HG03159 (cell line): Measurements from ENCODE around the gene NT5DC4.

Experiments
- ATAC-seq: cut with Tn5 transposase; IDR thresholded peaks from one replicate; pipeline ENCODE4 v1.9.1; 2021; ENCODE audit warnings: mild to moderate bottlenecking, moderate library complexity; ENCODE audit not compliant: unreplicated experiment

The NT5DC4 gene

GRCh38 chr2:112782234-112782799, 61.5 kb downstream of the NT5DC4 start:
- peak; percentile 72 for ATAC-seq

GRCh38 chr2:112783187-112783714, 62.4 kb downstream of the NT5DC4 start:
- ATAC-seq: no peak

- no peak for ATAC-seq
These were observed 63.7 kb downstream of the NT5DC4 start, which contains the start of gene IL1A for GRCh38 chr2:112784199-112785189. Gene IL1A, minus strand, starts transcription at chr2:112784493. Its CDS starts 723 bp downstream, at chr2:112783770.

GRCh38 chr2:112787294-112787693, 66.5 kb downstream of the NT5DC4 start:
- no peak for ATAC-seq

- ATAC-seq: no peak
These were observed 67.0 kb downstream of the NT5DC4 start for GRCh38 chr2:112787729-112788393.

- ATAC-seq: no peak
These were observed 67.8 kb downstream of the NT5DC4 start for GRCh38 chr2:112788653-112789052.
